NCI-H226 (cell line): ENCODE measurements around the gene LZTS3.
A peak's percentile ranks its signal among the peaks of the same experiment; 100 is the strongest.
"Not testable (repeated sequence)": the region's sequence is repeated elsewhere in the genome, so short reads cannot be mapped to it uniquely, and the experiment has no call there.

Source experiments
- DNase-seq: peaks from one replicate; pipeline ENCODE4 v3.0.0-alpha.2; 2015

LZTS3 gene

DNA sequence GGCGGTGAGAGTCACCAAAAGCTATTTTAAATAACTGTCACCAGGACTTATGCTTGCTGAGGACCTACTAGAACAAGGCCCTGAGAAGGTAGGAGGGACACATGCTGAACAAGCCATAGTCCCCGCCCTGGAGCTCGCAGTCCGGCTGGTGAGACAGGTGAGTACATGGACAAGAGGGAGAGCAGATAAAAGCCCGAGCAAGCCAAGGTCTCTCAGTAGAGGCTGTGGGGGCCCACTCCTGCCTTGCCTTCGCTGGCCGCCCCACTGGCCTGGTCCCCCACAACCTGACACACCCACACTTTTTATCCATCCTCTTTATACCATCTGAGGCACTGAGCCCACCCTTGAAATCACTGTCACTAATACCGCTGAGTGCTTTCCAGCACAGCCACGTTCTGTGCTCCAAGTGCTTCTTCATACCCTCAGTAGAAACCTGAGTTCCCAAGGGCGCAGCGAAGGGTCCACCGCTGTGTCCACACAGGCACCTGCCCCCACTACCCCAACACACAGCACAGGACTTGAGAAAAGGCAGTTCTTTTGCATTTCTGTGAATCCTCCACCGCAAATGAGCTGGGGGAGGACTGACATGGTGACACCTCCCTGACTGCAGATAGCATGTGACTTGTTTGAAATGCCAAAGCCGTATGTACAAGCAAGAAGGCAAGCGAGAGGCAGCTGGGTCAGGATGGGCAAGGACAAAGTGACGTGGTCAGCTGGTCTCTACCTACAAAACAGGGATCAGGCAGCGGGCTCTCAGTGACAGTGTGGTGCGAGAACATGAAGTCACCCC is 19.1 kb upstream of the LZTS3 start:
- DNase-seq = no peak

GRCh38 chr20:3190681-3191111 is 17.3 kb upstream of the LZTS3 start:
- no peak for DNase-seq

DNA sequence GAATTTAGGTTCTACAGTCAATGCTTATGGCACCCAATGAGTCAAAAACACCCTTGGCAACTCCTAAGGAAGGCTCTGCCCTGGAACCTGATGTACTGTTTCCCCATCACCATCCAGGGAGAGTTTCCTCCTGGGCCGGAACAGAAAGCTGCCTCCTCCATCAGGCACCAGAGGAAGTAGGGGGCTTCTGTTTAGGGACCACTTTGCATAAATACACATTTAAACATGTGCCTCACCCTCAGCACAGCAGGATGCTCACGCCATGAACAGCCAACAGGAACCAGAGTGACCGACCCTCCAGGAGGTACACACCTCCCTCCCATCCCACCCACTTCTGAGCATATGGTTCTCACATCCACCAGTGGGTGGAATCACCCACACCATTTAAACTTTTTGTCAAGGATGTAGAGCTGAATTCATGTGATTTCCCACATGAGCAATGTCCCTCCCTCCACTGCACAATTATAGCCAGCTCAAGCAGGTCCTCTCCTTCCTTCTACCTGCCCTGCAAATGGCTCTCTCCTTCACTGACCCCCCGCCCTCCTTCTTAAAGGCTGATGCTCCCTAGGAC is 16.3 kb upstream of the LZTS3 start:
- no peak for DNase-seq

- DNase-seq = no peak
Measured at GRCh38 chr20:3188823-3189413, 15.6 kb upstream of the LZTS3 start.

- not testable (repeated sequence) for DNase-seq
Measured at GRCh38 chr20:3187861-3188260, 14.5 kb upstream of the LZTS3 start.

GRCh38 chr20:3183896-3184612 is 10.7 kb upstream of the LZTS3 start:
- DNase-seq = no peak

- DNase-seq = not testable (repeated sequence)
Measured at GRCh38 chr20:3182429-3182828, 9.1 kb upstream of the LZTS3 start.

DNA sequence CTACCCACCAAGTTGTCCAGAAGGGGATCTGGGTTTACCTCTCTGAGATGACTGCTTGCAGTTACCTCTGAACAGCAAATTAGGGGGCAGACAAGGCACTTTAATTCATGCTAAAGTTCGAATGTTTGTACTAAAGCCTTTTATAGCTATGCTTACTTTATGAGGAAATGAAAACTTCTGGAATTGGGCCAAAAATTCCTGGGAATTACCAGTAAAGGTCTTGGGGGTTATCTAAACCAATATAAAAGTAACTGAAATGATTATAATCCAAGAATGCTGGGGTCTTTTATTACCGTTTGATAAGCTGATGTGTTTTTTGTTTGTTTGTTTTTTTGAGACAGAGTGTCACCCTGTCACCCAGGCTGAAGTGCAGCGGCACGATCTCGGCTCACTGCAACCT is 7.9 kb upstream of the LZTS3 start:
- DNase-seq = no peak

- DNase-seq = no peak
Measured at GRCh38 chr20:3180319-3180718, 7.0 kb upstream of the LZTS3 start.

DNA sequence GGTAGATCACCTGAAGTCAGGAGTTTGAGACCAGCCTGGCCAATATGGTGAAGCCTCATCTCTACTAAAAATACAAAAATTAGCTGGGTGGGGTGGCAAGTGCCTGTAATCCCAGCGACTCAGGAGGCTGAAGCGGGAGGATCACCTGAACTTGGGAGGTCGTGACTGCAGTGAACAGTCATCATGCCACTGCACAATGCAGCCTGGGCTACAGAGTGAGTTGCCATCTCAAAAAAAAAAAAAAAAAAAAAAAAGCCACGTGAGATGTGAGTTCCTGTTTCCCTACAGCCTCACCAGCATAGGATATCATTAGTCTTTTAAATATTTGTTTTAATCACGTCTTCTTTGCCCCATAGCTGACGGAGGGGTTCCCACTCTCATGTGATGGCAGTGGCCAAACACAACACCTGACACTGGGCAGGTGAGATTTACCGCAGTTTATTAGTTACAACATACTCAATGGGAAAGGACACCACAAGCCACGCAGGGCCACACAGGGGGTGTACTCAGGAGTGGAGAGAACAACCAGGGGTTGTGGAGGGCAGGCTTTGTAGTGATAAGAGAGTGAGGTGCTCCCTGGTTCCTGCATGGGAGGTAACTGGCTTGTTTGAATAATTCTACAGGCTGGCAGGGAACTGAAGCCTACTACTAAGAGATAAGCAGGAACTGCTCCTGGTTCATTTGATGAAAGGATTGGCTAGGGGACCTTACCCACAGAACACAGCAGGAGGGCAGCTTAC is 4.6 kb upstream of the LZTS3 start:
- no peak for DNase-seq

DNA sequence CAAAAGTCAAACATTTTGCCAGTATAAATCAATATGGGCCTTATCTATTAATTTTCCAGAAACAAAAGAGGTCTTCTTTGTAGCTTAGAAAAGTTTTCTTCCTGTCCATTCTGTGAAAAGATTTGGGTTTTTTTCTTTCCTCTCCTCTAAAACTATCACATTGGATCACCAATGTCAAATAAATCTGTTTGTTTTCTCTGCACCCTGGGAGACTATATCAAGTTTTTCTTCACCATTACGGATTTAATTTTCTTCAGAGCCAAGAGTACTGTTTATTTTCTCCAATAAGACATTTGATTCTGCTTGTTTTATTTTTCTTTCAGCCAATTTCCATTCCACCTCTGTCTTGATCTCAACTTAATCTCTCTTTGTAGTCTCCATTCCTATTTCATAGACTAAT is 1.9 kb upstream of the LZTS3 start:
- no peak for DNase-seq

GRCh38 chr20:3174442-3175261 is 1.3 kb upstream of the LZTS3 start:
- peak; percentile 12 for DNase-seq

DNA sequence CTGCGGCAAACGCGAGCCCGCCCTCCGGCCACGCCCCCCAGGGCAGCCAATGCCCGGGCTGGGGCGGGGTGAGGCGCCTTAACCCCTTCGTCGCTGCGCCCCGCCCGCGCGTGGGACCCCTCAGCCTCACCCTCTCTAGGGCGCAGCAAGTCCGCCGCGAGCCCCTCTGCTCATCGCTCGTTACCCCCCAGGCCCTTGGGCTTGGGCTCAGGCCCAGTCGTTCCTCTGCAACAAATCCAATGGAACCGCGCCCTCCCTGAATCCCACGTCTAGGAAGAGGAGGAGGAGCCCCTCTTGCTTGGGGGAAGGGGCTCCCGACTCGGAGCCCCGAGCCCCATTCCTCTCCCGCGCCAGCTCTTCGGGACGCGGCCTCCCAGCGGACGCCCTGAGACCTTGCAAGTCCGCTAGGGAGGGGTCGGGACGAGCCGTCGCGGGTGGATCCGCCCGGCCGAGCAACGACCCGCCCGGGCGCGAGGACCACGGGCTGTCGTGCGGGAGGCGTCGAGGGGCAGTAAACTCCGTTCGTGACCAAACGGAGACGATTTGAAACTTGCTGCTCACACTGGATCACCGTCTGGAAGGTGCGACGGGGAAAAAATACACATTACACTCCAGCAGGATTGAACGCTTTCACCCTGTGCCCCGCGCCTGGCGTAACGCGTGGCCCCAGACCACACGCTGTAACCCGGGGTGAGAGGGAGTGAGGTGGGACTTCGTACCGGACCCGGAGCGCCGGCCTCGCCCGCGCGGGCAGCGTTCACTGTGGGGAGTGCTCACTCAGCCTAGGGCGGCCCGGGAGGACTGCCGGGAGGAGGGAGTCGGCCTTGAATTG is 477 bp upstream of the LZTS3 start:
- peak; percentile 48 for DNase-seq

DNA sequence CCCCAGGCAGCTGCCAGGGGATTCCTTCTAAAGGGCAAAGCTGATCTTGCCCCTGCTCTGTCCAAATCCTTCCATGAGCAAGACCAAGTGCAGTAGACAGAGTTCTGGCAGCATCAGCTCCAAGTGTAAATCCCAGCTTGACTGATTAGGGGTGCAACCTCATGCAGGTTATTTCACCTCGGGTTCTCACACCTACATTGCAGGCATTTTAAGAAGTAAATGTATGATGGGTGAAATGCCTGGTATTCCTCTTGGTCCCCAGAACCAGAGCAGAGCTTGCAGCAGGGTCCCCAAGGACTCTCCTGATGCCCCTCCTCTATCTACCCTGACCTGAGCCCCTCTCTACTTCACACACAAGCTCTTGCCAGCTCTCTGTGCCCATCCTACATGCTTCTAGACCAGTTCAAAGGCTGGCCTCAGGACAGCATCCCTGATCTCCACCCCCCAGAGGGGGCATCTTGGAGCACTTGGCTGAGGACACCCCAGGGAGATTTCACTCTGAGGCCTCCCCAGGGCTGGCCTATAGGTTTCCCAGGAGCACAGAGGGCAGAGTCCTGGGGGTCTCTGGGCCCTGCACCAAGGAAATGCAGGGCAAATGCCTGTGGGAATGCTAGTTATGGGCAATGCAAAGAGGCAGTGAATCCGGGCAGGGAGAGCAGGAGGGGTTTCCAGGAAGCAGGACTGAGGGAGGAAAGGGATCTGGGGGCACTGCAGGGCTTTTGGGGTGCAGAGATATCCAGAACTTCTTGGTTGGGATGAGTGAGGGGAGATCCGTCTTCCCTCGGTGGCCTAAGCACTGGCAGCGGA is 1.0 kb downstream of the LZTS3 start:
- DNase-seq = no peak

GRCh38 chr20:3171391-3172125 is 1.8 kb downstream of the LZTS3 start:
- no peak for DNase-seq

DNA sequence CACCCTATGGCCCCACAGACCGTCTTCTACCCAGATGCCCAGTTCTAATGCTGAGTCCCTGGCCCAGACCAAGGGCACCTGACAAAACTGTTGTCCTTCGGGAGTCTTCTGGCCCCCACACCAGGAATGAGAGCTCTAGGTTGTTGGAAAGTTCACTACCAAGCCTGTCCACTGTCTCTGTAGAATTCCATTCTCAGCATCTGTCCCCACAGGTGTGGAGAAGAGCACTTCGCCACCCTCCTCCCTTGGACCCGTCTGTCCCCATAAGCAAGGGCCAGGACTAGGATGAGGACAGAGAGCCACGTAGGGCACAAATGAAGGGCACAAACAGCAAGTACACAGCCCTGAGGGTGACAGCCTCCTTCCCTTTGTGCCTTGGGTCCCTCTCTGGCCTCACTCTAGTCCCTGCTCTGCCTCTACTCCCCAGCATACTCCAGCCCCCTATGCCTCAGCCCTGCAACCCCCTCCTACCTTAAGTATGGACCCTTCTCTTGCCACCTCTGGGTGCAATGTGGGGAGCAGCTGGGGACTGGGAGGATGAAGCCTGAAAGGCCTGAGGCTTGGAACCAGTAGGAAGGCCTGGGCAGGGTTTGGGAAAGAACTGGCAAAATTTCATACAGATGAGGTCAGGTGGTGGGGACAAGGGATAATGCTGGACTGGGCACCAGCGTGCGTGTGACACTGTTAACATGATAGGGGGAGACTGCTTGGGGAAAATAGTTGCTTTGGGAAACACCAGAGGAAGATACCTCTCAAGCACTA is 4.3 kb downstream of the LZTS3 start:
- DNase-seq = no peak

DNA sequence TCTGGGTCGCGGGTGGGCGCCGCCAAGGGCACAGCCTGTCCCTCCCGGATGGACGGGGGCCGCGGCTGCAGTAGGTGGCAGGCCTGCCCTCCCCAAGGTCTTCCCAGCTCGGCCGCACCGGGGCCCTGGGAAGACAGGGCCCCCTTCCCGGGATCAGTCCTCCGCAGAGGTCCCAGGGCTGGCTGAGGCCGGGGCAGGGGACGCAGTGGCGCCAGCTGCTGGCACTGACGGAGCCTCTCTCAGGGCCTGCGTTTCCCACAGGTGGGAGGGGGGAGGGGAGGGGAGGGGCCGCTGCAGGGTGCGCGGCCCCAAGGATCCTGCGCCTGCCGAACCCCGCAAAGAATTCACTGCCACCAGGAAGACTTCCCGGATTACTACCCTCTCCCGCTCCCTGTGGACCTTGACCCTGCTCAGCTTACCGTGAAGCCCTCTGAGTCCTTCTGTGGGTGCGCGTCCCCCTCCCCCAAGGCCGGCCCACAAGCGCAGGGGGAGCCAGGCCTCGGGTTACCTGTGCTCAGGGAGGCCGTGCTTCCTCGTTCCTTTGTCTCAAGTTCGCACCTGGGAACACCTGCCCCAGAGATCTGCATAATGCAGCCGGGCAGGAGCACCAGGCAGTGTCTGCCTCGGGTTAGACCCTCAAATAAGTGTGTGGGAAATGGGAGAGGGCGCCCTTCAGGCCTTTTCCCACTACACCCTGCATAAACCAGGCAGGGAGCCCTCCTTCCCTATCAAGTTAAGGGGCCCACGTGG is 5.1 kb downstream of the LZTS3 start:
- no peak for DNase-seq

GRCh38 chr20:3167738-3168078 is 5.6 kb downstream of the LZTS3 start:
- no peak for DNase-seq
